NCI-H69 (cell line): ENCODE data around the gene PGP.

Experiments used
- DNase-seq: peaks from one replicate; lab custom pipeline; 2025; lab: John Stamatoyannopoulos, UW

The PGP gene

DNA sequence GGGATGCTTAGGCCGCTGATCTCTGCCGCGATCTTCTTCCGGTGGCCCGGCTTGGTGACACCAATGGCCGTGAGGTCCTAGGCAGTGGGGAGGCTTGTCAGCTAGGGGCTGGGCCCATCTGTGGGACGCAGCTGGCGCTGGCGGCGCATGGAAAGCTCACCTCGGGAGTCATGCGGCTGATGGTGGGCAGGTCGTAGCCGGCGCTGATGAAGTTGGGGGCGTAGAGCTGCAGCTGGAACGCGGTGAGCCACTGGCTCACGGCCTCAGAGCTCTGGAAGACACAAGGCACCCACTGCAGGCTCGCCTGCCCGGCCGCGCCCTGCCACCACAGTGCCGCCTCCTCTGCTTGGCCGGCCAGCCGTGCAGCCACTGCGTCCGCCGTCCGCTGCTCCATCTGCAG lies 31.0 kb downstream of the PGP start:
- no peak for DNase-seq

DNA sequence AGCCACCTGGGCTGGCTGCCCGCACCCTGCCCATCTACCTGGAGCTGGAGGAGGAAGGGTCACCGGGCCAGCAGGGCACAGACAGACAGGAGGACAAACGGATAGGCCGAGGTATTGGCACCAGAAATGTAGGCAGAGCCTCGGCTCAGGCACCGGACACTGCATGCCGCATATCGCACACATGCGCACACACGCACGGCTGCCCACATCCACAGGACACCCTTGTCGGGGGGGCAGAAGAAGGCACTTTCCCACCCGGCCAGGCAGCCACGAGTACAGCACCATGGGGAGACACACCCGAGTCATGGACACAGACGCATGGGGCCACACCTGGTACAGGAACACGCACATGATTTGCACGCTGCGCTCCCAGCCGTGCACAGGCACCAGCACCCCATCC lies 32.7 kb downstream of the PGP start:
- DNase-seq = no peak

DNA sequence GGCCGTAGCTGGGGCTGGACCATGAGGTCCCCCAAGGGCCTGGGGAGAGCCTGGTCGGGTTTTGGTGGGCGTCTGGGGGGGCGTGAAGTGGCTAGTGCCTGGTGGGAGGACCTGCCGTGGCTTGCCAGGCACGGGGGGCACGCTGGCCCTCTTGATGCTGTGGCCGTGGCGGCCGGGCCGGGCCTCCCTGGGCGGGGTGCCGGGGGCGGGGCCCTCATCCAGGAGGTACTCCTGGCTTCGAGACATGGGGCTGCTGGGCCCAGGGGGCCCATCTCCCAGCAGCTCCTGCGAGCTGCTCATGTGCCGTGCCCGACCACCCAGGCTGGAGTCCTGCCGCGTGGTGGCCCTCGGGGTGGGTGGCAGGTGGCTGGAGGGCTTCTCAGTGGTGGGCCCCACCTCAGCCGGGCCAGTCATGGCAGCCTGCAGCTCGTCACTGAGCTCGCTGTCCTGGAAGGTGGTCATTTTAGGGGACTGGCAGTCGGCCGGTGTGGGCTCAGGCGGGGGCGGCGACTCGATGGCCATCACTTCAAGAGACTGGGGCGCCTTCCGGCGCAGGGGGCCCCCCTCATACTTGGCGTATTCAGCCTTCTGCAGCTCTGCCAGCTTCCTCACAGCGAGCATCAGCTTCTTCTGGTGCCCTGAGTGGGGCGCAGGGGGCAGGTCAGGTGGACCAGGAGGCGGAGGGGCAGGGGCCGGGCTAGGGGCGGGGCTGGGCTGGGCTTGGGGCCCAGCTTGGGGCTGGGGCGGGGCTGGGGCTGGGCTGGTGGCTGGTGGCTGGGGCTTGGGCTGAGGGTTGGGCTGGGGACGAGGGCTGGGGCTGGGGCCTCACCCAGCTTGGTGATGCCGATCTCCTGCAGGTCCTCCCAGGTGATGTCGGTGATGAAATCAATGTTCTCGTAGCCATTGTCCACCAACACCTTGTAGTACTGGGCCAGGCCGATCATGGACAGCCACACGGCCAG lies 33.4 kb downstream of the PGP start:
- no peak for DNase-seq

DNA sequence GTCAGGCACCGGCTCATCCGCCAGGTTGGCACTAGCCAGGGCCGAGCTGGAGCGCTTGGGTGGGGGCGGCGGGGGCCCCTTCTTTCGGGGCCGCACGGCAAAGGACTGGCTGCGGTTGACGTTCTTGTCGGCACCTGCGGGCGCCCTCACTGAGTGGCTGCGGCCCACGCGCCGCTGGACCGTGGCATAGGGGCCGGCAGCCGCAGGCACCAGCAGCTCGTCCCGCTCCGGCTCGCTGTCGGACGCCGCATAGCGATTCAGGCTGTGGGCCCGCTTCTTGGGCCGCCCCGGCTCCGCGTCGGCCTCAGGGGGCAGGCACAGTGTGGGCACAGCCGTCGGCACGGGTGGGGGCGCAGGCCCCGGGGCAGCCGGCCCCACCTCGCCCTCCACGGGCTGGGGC lies 34.2 kb downstream of the PGP start:
- no peak for DNase-seq

DNA sequence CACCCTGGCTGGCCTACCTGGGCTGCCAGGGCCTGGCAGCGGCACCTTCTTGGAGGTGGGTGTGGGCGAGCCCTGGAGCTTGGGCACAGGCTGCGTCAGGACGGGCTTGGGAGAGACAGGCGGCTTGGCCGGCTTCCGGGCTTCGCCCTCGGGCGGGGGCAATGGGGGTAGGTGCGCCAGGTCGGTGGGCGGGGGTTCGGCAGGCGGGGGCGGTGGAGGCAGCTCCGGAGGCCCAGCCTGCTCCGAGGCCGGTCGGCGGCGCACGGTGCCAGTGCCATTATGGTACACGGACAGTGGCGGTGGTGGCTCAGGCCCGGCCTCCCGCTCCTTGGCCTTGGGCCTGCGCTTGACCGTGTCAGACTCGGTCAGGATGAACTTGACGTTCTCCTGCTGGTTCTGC lies 35.1 kb downstream of the PGP start:
- no peak for DNase-seq

DNA sequence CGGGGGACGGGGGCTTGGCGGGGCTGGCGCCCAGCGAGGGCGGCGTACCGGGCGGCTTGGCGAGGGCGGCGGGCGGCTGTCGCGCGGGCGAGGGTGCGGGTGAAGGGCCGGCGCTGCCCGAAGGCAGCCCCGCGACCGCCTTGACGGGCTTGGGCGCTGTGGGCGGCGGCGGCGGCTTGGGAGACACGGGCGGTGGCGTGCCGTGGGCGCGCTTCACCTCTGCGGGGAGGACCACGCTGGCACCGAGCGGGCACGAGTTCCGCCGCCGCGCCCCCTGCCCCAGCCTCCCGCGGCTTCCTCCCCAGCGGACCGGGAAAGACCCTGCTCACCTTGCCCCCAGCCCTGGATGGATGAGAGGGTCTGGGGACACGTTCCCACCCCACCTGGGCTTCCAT lies 35.5 kb downstream of the PGP start:
- no peak for DNase-seq

DNA sequence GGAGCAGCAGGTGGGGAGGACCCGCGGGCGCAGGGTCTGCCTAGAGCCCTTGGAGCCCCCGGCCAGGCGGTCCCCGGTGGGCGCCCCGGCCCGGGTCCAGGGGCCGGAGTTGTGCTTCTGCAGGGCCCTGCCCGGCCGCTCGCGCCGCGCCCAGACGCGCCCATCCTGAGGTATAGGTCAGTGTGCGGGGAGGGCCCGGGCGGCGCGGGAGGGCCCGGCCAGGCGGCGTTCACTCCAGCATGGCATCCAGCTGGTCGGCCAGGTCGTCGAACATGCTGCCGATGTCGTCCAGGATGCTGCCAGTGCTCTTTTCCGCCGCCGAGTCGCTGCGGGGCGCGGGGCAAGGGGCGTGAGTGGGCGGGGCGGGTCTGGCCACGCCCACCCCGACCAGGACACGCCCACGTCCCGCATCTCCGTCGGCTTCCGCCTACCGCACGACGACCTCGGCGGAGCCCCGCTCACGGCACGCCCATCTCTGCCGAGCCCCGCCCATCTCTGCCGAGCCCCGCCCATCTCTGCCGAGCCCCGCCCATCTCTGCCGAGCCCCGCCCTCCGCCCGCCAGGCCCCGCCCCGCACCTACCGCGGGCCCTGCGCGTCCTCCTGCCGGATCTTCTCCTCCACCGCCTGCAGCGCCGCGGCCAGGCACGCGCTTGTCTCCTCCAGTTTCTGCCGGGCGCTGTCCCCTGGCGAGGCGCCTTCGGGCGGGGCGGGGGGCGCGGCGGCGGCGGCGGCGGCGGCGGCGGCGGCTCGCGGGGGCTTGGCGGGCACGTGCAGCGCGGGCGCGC lies 36.1 kb downstream of the PGP start:
- no peak for DNase-seq

DNA sequence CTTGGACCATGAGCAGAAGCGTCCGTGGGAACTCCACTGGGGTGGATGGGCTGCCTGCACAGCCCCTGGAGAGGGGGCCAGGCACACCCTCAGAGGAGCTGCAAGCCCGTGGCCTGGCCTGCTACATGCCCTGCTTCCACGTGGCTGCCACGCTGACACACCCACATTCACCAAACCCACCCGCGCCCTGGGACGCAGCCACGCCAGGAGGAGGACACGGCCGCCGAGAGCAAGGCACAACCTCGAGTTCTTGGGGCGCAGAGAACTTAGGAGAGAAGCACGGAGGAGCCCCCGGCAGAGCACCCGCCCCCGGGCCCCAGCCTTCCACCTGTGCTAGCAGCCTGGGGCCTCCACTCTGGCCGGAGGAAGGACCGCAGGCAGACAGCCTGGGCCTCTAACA lies 37.1 kb downstream of the PGP start:
- DNase-seq = no peak

DNA sequence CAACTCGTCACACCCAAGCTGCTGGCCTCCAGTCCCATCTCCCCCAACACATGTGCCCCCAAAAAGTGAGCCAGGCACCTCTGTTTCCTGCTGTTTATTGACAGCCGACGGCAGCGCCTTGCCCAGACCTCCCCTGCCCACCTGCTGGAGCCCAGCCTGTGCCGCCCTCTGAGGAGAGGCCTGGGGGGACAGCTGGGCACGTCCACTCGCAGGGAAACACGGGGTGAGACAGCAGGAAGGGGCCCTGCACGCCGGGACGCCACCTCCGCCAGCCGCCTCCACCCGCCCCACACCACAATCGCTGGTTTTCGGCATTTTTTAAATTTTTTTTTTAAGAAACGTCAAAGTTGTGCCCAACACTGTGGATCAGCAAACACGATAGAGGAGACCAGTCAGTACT lies 37.5 kb downstream of the PGP start:
- no peak for DNase-seq

DNA sequence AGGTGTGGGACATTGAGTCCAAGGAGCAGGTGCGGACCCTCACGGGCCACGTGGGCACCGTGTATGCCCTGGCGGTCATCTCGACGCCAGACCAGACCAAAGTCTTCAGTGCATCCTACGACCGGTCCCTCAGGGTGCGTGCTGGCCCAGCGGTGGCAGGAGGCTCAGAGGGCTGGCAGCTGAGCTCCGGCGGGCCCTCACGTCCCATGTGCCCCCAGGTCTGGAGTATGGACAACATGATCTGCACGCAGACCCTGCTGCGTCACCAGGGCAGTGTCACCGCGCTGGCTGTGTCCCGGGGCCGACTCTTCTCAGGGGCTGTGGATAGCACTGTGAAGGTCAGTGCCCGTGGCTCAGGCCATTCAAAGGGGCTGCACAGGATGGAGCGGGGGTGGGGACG lies 38.6 kb downstream of the PGP start:
- no peak for DNase-seq

DNA sequence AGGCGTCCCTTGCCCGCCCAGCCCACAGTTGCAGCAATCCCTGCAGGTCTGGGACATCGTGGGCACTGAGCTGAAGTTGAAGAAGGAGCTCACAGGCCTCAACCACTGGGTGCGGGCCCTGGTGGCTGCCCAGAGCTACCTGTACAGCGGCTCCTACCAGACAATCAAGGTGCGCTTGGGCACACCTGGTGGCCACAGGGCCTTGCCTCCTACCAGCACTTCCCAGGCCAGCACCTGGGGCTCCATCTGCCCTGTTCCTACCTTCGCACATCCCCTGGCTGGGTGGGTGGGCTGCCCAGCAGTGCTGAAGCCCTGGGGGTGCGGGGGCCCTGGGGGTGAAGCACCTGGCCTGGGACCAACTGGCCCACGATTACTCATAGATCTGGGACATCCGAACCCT lies 39.2 kb downstream of the PGP start:
- DNase-seq = no peak

DNA sequence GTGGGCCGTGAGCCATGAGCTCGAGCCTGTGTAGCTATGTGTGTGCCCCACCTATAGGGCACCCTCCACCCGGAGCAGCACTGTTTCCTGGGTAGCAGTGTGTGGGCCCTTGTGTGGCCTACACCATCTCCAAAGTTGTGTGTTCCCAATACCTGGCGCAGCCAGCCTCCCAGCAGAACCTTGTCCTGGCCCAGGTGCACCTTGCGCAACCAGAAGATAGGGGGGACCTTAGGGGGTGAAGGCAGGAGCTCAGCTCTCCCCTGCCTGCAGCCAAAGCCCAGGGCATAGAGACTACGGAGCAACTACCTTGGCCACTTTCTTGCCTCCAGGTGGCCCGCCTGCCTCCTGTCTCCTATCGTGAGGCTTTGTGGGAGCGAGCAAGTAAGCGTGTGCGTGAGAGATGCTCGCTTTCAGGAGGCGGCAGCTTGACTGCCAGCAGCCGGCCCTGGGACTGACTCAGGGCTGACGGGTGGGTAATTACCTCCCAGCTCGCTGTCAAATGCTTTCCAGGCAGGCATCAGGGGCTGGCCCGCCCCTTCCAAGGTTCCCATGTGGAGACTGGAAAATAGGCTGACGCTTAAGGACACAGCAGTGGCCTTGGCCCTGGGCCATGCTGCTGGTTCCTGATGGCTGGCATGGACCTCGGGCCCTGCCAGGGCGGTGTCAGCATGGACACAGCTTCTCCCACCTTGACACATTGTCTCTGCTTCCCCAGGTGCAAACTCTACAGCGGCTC lies 40.1 kb downstream of the PGP start:
- DNase-seq = no peak

DNA sequence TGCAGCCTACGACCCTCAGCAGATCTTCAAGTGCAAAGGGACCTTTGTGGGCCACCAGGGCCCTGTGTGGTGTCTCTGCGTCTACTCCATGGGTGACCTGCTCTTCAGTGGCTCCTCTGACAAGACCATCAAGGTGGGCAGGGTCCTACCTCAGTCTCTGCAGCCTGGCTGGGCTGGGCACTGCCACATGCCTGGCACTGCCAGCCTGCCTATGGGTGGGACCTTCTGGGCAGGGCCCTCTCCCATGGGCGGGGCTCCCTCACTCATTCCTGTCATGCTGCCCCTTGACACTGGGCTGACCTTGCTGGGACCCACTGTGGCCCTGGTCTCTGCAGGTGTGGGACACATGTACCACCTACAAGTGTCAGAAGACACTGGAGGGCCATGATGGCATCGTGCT lies 40.7 kb downstream of the PGP start:
- DNase-seq = no peak

DNA sequence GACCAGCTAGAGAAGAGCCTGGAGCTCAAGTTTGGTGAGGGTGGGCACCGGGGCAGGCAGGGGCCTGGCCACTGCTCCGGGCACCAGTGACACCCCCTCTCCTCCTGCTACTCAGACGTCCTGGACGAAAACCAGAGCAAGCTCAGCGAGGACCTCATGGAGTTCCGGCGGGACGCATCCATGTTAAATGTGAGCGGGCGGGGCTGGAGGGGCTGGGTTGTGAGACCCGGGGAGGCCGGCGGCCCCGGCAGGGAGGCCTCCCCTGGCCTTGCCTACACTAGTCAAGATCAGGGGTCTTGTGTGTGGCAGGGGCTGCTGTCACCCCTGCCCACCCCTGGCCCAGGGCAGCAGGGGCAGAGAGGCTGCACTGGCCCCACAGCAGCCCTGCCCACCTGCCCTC lies 41.3 kb downstream of the PGP start:
- no peak for DNase-seq

DNA sequence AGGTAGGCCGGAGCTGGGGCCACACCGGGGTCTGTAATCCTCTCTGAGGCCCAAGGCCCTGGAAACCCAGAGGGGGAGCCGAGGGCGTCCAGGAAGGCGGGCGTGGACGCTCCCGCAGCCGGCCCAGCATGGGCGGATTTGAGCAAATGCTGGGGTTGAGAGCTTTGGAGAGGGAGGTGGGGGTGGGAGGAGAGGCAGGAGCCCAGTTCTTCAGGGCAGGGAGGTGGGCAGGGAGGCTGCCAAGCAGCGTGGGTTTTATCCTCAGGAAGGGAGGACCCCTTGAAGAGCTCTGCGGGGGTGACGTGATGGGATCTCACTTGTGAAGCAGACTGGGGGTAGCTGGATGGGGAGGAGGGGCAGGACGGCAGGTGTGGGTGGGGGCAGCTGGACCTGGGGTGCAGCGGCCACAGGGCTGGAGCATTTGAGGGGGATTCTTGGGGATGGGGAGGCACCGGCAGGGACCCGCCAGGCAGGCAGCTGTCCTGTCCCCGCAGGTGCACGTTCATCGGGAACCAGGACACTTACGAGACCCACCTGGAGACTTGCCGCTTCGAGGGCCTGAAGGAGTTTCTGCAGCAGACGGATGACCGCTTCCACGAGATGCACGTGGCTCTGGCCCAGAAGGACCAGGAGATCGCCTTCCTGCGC lies 41.8 kb downstream of the PGP start:
- no peak for DNase-seq

DNA sequence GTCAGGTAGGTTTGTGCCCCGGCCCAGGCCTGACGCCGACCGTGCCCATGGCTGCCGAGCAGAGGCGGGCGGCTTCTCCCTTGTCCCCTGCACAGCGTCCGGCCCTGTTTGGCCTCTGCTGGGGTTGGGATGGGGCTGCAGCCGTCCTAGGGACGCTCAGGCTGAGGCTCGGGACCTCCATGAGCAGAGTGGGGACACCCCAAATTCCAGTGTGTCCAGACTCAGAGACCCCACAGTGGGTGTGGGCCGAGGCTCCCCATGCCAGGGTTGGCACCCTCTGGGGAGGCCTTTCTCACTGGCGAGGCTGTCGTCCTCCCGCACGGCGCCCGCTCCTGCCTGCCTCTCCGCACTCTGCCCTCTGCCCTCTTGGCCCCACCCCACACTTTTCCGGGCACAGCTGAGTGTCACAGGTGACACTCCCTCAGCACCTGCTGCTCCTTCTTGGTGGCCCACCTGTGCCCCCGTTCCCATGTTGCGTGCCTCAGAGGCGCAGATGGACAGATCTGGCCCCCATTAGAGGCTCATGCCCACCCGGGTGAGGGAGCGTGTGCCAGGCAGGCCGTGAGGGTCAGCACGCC lies 43.0 kb downstream of the PGP start:
- DNase-seq = no peak

DNA sequence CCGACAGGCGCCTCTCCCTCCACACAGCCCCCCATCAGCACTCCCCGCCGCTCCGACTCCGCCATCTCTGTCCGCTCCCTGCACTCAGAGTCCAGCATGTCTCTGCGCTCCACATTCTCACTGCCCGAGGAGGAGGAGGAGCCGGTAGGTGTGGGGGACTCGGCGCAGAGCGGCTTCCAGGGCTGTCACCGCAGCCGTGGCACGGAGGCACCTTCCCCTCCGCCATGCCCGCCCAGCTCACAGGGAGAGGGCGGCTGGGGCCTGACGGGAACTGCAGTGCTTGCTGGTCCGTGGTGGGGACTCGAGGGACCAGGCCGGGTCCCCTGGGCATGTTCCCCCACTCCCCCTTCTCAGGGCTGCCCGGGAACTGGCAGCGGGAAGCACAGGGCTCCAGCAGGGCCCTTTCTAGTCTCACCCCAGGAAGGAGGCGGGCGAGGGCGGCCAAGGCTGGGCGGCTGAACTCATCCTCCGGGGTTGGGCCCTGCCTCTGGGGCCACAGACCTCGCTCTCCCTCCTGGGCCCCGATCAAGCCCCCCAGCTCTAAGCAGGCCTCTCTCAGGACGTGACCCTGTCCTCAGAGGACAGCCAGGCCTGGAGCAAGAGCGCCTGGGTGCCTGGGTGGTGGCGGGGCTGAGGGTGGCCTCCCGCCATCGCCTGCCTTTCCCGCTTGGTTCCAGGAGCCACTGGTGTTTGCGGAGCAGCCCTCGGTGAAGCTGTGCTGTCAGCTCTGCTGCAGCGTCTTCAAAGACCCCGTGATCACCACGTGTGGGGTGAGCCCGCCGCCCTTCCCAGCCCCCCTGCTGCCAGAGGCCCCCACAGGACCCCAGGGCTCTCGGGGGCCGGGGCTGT lies 43.8 kb downstream of the PGP start:
- no peak for DNase-seq

DNA sequence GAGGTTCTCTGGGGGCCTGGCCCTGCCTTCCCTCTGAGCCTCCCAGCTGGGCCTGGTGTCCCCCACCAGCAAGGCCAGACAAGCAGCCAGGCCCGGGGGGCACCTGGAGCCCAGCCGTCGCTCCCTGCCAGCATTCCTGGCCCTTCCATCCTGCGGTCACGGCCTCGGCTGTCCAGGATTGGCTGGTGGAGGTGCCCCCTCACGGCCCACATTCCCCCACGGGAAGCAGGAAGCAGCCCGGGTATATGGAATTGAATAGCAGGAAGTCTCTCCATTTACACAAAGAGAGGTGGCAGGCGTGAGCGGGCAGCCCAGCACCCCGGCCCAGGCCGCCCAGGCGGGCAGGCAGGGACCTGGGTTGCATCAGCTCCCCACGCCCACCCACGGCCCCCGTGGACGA lies 44.6 kb downstream of the PGP start:
- no peak for DNase-seq

DNA sequence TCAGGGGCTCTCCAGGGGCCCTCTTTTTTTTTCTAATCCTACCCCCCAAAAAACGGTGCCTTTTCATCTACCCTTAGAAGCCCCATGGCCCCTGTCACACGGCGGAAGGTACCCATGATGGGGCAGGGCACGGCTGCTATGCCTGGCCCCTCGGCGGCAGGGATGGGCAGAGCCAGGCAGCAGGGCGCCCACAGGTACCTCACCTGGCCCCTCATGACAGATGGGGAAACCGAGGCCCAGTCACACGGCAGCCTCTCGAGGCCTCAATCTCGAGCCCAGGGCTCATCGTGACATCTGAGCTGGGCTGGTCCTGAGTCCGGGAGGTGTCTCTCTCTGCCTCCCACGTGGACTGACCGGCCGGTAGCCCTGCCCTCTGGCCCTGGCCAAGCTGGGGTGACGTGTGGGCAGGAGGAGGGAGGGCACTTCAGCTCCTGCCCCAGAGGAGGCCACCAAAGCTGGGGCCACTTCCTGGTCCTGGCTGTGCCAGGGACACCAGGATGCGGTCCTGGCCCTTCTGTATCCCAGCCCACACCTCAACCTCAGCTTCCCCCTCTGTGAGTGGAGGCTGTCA lies 47.5 kb downstream of the PGP start:
- DNase-seq = no peak

DNA sequence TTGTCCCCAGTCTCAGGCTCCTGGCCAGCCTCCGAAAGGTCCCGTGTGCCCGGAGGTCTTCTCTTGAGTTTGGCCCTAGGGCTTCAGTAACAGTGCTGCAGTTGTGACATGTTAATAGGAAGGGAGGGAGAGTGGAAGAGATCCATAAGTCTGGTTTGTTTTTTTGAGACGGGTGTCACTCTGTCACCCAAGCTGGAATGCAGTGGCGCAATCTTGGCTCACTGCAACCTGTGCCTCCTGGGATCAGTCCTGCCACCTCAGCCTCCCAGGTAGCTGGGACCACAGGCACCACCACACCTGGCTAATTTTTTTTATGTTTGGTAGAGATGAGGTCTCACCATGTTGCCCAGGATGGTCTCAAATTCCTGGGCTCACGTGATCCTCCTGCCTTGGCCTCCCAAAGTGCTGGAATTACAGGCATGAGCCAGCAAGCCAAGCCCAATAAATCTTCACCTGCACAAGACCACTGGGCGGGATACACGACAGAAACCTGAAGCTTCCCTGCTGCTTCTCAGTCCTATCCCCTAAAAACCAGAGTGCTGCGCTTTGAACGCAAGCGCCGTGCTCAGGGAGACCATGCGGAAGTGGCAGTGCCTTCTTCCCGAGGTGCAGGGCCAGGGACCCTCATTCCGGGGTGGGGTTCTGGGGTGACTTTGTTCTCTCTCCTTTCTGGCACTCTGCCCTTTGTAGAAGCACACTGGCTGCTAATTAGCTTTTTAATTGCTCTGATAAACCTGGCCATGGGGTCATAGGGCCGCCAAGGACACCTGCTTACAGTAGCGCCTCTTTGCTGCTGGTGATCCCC lies 48.2 kb downstream of the PGP start:
- DNase-seq = no peak
